H9 (cell line): Measurements from ENCODE around the gene OTULIN. TPM values are rescaled to one million over a fixed set of nuclear protein-coding genes. Genes with fewer than 3 reads are reported as not detected.

ENCODE experiments used
- DNase-seq: peaks from one replicate; pipeline ENCODE4 v3.0.0-alpha.2; 2017
- H2AFZ ChIP-seq: one replicate; pipeline ENCODE4 v1.6.1; 2013; ENCODE audit warnings: mild to moderate bottlenecking, low read length, control low read depth, moderate library complexity
- H2AK5ac ChIP-seq: 2 replicates; pipeline ENCODE4 v1.6.1; 2013; ENCODE audit warnings: low read length, control low read depth, mixed read lengths; ENCODE audit not compliant: insufficient read length
- H2BK120ac ChIP-seq: one replicate; pipeline ENCODE4 v1.6.1; 2013; ENCODE audit warnings: low read depth, mild to moderate bottlenecking, low read length, control low read depth, inconsistent platforms; ENCODE audit not compliant: poor library complexity, severe bottlenecking
- H2BK12ac ChIP-seq: 2 replicates; pipeline ENCODE4 v1.6.1; 2013; ENCODE audit warnings: low read length, control low read depth, mixed read lengths, low read depth; ENCODE audit not compliant: insufficient read length
- H2BK15ac ChIP-seq: 2 replicates; pipeline ENCODE4 v1.6.1; 2013; ENCODE audit warnings: low read depth, low read length, control low read depth
- H2BK20ac ChIP-seq: one replicate; pipeline ENCODE4 v1.6.1; 2013; ENCODE audit warnings: low read depth, mild to moderate bottlenecking, low read length, control low read depth, inconsistent platforms; ENCODE audit not compliant: poor library complexity, severe bottlenecking
- H2BK5ac ChIP-seq: 2 replicates; pipeline ENCODE4 v1.6.1; 2013; ENCODE audit warnings: low read length, control low read depth, mixed read lengths; ENCODE audit not compliant: insufficient read length
- H3K14ac ChIP-seq: 2 replicates; pipeline ENCODE4 v1.6.1; 2013; ENCODE audit warnings: low read length, control low read depth; ENCODE audit not compliant: insufficient read depth
- H3K18ac ChIP-seq: 2 replicates; pipeline ENCODE4 v1.6.1; 2013; ENCODE audit warnings: low read depth, mild to moderate bottlenecking, mixed read lengths, low read length, control low read depth; ENCODE audit not compliant: insufficient read length
- H3K23ac ChIP-seq: 2 replicates; pipeline ENCODE4 v1.6.1; 2013; ENCODE audit warnings: low read length, control low read depth, mixed read lengths, low read depth; ENCODE audit not compliant: insufficient read length
- H3K23me2 ChIP-seq: 2 replicates; pipeline ENCODE4 v1.6.1; 2013; ENCODE audit warnings: low read depth, mild to moderate bottlenecking, mixed read lengths, low read length, control low read depth; ENCODE audit not compliant: insufficient read length, poor library complexity, severe bottlenecking
- H3K27ac ChIP-seq: 2 replicates; pipeline ENCODE4 v1.5.1; 2013; ENCODE audit warnings: low read length, control low read depth, mixed read lengths, low read depth; ENCODE audit not compliant: insufficient read length
- H3K27me3 ChIP-seq: 2 replicates; pipeline ENCODE4 v1.6.1; 2013; ENCODE audit warnings: low read length, control low read depth, inconsistent platforms; ENCODE audit not compliant: insufficient read depth
- H3K4ac ChIP-seq: 2 replicates; pipeline ENCODE4 v1.6.1; 2013; ENCODE audit warnings: low read depth, mild to moderate bottlenecking, control low read depth, inconsistent platforms, low read length, moderate library complexity
- H3K4me1 ChIP-seq: 2 replicates; pipeline ENCODE4 v1.6.1; 2013; ENCODE audit warnings: low read length, control low read depth, inconsistent platforms; ENCODE audit not compliant: insufficient read depth
- H3K4me2 ChIP-seq: 2 replicates; pipeline ENCODE4 v1.6.1; 2013; ENCODE audit warnings: low read length, control low read depth, mixed read lengths; ENCODE audit not compliant: insufficient read length, insufficient read depth
- H3K56ac ChIP-seq: 2 replicates; pipeline ENCODE4 v1.6.1; 2013; ENCODE audit warnings: low read depth, mild to moderate bottlenecking, mixed read lengths, low read length, control low read depth; ENCODE audit not compliant: insufficient read length
- H3K79me1 ChIP-seq: 2 replicates; pipeline ENCODE4 v1.6.1; 2013; ENCODE audit warnings: low read depth, mild to moderate bottlenecking, moderate library complexity, low read length, control low read depth, inconsistent platforms; ENCODE audit not compliant: insufficient read depth, poor library complexity, severe bottlenecking
- H3K79me2 ChIP-seq: 2 replicates; pipeline ENCODE4 v1.6.1; 2013; ENCODE audit warnings: low read length, control low read depth, inconsistent platforms; ENCODE audit not compliant: insufficient read depth
- H3K9ac ChIP-seq: 2 replicates; pipeline ENCODE4 v1.6.1; 2013; ENCODE audit warnings: low read length, control low read depth, mixed read lengths; ENCODE audit not compliant: insufficient read length; ENCODE audit errors: extremely low read depth
- H3K9me3 ChIP-seq: one replicate; pipeline ENCODE4 v1.6.1; 2013; ENCODE audit warnings: low read depth, low read length, inconsistent platforms; ENCODE audit not compliant: control insufficient read depth
- H3T11ph ChIP-seq: one replicate; pipeline ENCODE4 v1.6.1; 2013; ENCODE audit warnings: mild to moderate bottlenecking, low read length, control low read depth, inconsistent platforms
- H4K20me1 ChIP-seq: one replicate; pipeline ENCODE4 v1.6.1; 2013; ENCODE audit not compliant: control insufficient read depth, insufficient read length, insufficient read depth
- H4K5ac ChIP-seq: 2 replicates; pipeline ENCODE4 v1.6.1; 2013; ENCODE audit warnings: low read depth, mild to moderate bottlenecking, mixed read lengths, low read length, control low read depth; ENCODE audit not compliant: insufficient read length
- H4K8ac ChIP-seq: replicated peaks from 2 replicates; pipeline ENCODE4 v1.6.1; 2013; ENCODE audit warnings: low read length, control low read depth, mixed read lengths, low read depth; ENCODE audit not compliant: insufficient read length
- H4K91ac ChIP-seq: 2 replicates; pipeline ENCODE4 v1.6.1; 2013; ENCODE audit warnings: low read depth, mild to moderate bottlenecking, moderate library complexity, mixed read lengths, low read length, control low read depth; ENCODE audit not compliant: insufficient read length
- H3K27ac Mint-ChIP-seq, 3 experiments: 2 replicates in 2 of 3; 3 replicates in 1 of 3; pipeline ENCODE4 v1.8.0; 2020 to 2021; ENCODE audit warnings: mixed read lengths in 3 of 3, mild to moderate bottlenecking in 1 of 3, moderate library complexity in 1 of 3
- H3K27me3 Mint-ChIP-seq: 2 replicates; pipeline ENCODE4 v1.8.0; 2021; ENCODE audit warnings: low read depth, mild to moderate bottlenecking, moderate library complexity, mixed read lengths
- H3K36me3 Mint-ChIP-seq, 3 experiments: 2 replicates in 2 of 3; 3 replicates in 1 of 3; pipeline ENCODE4 v1.8.0; 2020 to 2021; ENCODE audit warnings: low read depth in 3 of 3, mixed read lengths in 3 of 3; ENCODE audit not compliant: insufficient read depth in 1 of 3
- H3K4me1 Mint-ChIP-seq, 2 experiments: 2 replicates each; pipeline ENCODE4 v1.8.0; 2020; ENCODE audit warnings: mixed read lengths in 2 of 2
- H3K4me3 Mint-ChIP-seq, 2 experiments: 2 replicates in 1 of 2; 3 replicates in 1 of 2; pipeline ENCODE4 v1.8.0; 2020 to 2021; ENCODE audit warnings: mild to moderate bottlenecking in 2 of 2, mixed read lengths in 2 of 2, moderate library complexity in 1 of 2
- H3K9me3 Mint-ChIP-seq, 2 experiments: 2 replicates in 1 of 2; 3 replicates in 1 of 2; pipeline ENCODE4 v1.8.0; 2020; ENCODE audit warnings: mild to moderate bottlenecking in 2 of 2, mixed read lengths in 2 of 2, moderate library complexity in 1 of 2
- CTCF ChIP-seq: fragments of 200-600 bp; sonication (generic); conservative IDR thresholded peaks from 3 replicates; pipeline ENCODE4 v1.8.0; 2021; ENCODE audit warnings: antibody characterized with exemption, mild to moderate bottlenecking
- WGBS: extraction: QIAGEN DNeasy Blood & Tissue Kit; methylation state at CpG from one replicate; pipeline ENCODE4 v1.1.7; 2013; ENCODE audit warnings: missing lambda C conversion rate, low lambda C conversion rate, mixed read lengths; ENCODE audit not compliant: insufficient read length; ENCODE audit errors: extremely low coverage; 5-methylcytosine and 5-hydroxymethylcytosine counted together
- total RNA-seq: library from RNA; stranded (reverse); gene quantifications from 2 replicates; pipeline ENCODE4 v1.2.1, GENCODE V29; 2021

Gene OTULIN
- total RNA-seq, 1 experiment from 2014 or later: 35.8 TPM

- Histone ChIP-seq H3K27me3 (no peaks in the 10 kb centered on the region), H3K79me1 (no peaks in the 10 kb centered on the region), H4K20me1 (peaks cover 2% of the 10 kb centered on the region), H2BK12ac (no peak overlapping the region), H2BK20ac (no peak overlapping the region), H2BK5ac (no peak overlapping the region), H3K27ac (no peak overlapping the region), H4K91ac (no peak overlapping the region), H4K5ac (no peak overlapping the region), H3K9me3 (no peaks in the 10 kb centered on the region), H3K23ac (no peak overlapping the region), H3K56ac (no peak overlapping the region), H2BK120ac (no peak overlapping the region), H3T11ph (no peak overlapping the region), H3K4me2 (no peak overlapping the region), H3K9ac (no peak overlapping the region), H2AFZ (no peak overlapping the region), H3K18ac (no peak overlapping the region), H2BK15ac (no peak overlapping the region), H4K8ac (no peak overlapping the region), H2AK5ac (no peak overlapping the region), H3K4me1 (0 out of 2 replicates have a peak, but pooled peaks cover 2% of the 10 kb centered on the region), H3K14ac (no peak overlapping the region), H3K23me2 (no peaks in the 10 kb centered on the region), H3K4ac (no peak overlapping the region), H3K79me2 (no peaks in the 10 kb centered on the region)
- Mint-ChIP-seq H3K27ac (peak overlapping the region in 1 of 3 experiments; percentile 6; a peak in 2 of 7 replicates), H3K36me3 (peaks cover 9 to 48% (median 14%) of the 10 kb centered on the region in 3 experiments; a peak in 6 of 7 replicates), H3K4me1 (peaks cover 16 to 19% of the 10 kb centered on the region in 2 experiments), H3K4me3 (no peak overlapping the region), H3K27me3 (no peaks in the 10 kb centered on the region), H3K9me3 (no peaks in the 10 kb centered on the region)
- TF ChIP-seq CTCF: no peak
- WGBS: no CpG with 5 or more reads among the region's 8 CpGs
- DNase-seq: no peak
These were observed 35.4 kb downstream of the OTULIN start for GRCh38 chr5:14699807-14700400.
